Left colon (tissue), 2 donors: Measurements from ENCODE around the gene MB. TPM values are rescaled to one million over a fixed set of nuclear protein-coding genes. Genes with fewer than 3 reads are reported as not detected.
"Not testable (repeated sequence)": the region's sequence is repeated elsewhere in the genome, so short reads cannot be mapped to it uniquely, and the experiment has no call there.

ENCODE experiments used
- ATAC-seq: fragments of 200-7000 bp; cut with Tn5 transposase; one replicate; pipeline ENCODE4 v1.9.1; 2020; ENCODE audit warnings: mild to moderate bottlenecking, moderate library complexity
- DNase-seq, 2 donors: peaks; one replicate each; pipeline ENCODE4 v3.0.0-alpha.2; 2020
- intact Hi-C, 2 donors: fragments of 100-400 bp; cut with DNase I in 1 of 2; cut with micrococcal nuclease in 1 of 2; formaldehyde crosslinking; loops; one replicate each; pipeline versions ENCODE4 v1.11.2 to v1.14.0; 2022; cut with DNase I, micrococcal nuclease
- total RNA-seq, 2 donors: library from RNA; stranded (reverse); fragmentation: NEBNext Ultra II Directional; extraction: Animal tissue kit (Norgen Biotek cat#: 25700); gene quantifications; one replicate each; pipeline ENCODE4 v1.2.1, GENCODE V29; 2021
- donor health status: DM: no; HTN: no; CAD: no.
- donor health status: DM: yes; HTN: yes; CAD: no.

MB gene
- total RNA-seq, 2 donors from 2014 or later = 8.4 to 12.8 TPM

DNA sequence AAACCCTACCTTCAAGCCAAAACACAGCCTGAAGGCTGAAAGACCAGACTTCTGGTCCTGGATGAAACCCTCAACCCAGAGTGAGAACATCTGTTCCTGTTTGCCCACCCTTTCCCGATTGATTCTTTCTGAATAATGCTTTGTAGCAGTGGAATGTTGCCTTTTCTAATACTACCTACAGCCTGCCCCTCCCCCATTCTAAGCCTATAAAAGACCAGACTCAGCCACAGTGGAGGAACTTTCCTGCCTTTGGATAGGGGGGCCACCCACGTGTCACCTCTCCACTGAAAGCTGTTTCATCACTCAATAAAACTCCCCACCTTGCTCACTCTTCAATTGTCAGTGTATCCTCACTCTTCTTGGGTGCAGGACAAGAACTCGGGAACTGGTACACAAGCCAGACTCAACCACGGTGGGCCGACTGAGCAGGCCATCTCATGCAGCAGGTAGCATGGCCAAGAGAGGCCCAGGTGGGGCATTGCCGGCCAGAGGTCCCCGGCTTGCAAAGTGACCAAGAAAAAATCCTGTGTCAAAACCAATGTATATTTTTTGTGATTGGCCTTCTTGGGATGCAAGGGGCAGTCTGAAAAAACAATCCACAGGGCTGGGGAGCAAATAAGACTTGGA lies 24.5 kb upstream of the MB start:
- DNase-seq (no peak), ATAC-seq (no peak)
- intact Hi-C loops = no loop called here

DNA sequence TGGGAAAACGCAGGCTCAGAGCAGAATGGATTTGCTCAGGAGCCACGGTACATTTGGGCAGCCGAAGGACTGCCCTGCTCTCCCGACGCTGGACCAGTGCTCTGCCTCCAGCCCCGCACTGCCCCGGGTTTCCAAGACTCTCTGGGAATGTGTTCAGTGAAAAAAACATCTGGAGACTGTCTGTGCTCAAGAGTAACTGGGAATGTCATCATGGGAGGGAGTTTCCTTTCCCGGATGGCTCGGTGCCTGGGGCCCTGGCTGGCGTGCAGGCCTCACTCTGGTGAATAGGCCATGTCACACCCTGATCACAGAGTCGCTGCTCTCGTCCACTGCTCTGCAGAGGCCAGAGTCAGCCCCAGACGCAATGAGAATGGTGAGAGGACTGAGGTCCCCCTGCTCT lies 21.3 kb upstream of the MB start:
- ATAC-seq (no peak), DNase-seq (peak; percentile 53 to 69)
- intact Hi-C loops = loop anchor here in 1 of 2 donors (5.0 kb wide), 1 partner anchor 289 kb away; no protein-coding TSS in a partner anchor

DNA sequence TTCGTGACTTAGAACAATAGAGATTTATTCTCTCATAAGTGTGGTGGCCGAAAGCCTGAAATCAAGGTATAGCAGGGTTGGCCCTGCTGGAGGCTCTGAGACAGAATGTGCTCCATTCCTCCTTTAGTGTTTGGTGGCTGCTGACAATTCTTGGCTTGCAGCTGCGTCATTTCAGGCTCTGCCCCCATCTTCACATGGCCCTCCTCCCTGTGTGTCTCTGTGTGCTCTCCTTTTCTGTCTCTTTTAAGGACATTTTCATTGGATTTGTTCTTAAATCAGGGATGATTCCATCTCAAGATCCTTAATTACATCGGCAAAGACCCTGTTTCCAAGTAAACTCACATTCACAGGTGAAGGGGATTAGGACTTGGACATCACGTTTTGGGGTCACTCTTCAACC lies 20.9 kb upstream of the MB start:
- ATAC-seq (no peak), DNase-seq (no peak)
- intact Hi-C loops = loop anchor here in 1 of 2 donors (5.0 kb wide), 1 partner anchor 289 kb away; no protein-coding TSS in a partner anchor

DNA sequence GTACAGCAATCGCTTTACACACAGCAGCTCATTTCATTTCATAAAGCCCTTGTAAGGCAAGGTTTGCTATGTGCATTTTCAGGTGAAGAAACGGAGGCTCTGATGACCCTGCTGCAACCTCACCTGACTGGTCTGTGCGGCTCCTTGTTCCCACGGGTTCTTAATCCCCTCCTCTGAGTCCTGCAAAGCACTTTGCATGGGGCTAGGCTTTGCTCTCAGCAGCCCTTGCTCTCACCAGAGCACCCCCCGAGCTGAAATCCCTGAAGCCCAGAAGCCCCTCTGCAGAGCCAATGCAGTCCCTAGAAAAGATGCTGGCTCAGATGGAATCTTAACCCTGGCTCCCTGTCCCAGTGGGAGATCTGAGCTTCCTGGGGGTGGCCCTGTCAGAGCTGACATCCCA lies 20.1 kb upstream of the MB start:
- intact Hi-C loops = loop anchor here in 1 of 2 donors (5.0 kb wide), 1 partner anchor 290 kb away; no protein-coding TSS in a partner anchor
- ATAC-seq (no peak), DNase-seq (no peak)

DNA sequence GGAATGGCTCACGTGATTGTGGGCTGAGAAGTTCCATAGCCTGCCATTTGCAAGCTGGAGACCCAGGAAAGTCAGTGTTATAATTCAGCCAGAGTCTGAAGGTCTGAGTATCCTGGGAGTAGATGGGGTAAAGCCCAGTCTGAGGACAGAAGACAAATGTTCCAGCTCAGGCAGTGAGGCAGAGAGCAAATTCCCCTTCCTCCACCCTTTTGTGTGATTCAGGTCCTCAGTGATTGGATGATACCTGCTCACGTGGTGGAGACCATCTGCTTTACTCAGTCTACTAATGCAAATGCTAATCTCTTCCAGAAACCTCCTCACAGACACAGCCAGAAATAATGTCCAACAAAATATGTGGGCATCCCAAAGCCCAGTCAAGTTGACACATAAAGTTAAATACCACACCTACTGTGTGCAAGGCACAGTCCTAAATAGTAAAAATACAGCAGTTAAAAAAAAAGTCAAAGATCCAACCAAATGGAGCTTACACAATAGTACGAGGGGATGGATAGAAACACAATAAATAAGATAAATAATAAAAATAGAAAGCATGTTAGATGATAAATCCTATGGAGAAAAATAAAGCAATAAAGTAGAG lies 17.9 kb upstream of the MB start:
- intact Hi-C loops = loop anchor here in 1 of 2 donors (5.0 kb wide), 1 partner anchor 292 kb away; no protein-coding TSS in a partner anchor
- ATAC-seq (no peak), DNase-seq (no peak)

DNA sequence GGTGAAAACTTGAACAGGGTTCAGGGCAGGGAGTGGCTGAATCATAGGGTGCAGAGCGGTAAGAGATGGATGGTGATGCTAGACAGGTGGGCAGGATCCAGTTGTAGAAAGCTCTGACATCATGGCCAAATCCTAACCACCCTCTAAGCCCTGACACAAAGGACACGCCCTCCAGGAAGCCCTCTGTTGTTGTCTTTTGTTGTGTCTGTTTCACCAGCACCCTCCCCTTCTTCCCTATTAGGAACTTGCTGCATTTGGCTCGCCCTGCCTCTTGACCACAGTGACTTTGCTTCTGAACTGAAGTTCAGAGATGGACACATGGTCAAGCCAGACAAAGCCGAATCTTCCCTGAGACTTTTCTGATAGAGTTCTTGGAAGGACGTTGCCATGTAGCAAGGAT lies 16.9 kb upstream of the MB start:
- DNase-seq (no peak), ATAC-seq (no peak)
- intact Hi-C loops = no loop called here

DNA sequence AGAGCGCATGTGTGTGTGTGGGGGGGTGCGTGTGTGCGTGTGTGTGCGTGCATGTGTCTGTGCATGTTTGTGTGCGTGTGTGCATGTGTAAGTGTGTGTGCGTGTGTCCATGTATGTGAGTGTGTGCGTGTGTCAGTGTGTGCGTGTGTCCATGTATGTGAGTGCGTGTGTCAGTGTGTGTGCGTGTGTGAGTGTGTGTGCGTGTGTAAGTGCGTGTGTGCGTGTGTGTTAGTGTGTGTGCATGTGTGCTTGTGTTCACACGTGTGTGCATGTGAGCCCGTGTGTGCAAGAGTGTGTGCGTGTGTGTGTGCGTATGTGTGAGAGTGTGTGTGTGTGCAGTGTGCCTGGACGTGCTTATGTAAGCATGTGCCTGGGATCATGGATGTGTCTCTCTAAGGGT lies 16.4 kb upstream of the MB start:
- no peak for ATAC-seq
- DNase-seq = no peak
- intact Hi-C loops = no loop called here

DNA sequence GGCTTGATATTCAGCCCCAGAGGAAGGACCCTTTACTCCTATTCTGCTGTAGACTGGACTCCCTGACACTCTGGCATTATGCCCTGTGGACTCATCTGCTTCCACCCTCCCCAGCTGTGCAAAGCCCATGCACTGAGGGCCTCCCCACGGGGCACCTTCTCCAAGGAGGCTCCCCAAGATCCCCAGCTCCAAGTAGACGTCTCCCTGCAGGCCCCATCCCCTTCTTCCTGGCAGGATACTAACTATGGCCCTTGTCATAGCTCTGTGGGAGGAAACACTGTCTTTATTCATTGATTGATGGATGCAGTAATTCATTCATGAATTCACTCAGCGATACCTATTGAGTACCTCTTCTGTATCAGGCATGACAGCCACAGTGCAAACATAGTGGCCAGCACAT lies 15.8 kb upstream of the MB start:
- intact Hi-C loops = no loop called here
- ATAC-seq (no peak), DNase-seq (no peak)

DNA sequence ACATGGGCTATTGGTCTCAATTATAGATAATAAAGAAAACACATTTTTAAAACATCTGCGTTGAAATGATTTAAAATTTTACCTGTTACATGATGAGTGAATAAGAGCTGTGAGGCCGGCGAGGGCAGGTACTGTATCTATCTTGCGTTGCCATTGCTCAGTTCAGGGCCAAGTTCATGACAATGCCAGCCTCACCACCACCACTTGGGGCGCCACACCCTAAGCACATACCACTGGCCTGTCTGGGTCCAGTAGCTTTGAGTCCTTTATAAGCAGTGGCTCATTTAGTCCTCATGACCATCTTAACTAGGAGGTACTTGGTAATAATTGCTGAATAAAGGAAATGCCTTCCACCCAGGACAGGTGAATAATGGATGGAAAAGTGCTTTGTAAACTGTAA lies 14.5 kb upstream of the MB start:
- intact Hi-C loops = no loop called here
- peak in 1 of 2 donors; percentile 77 for DNase-seq
- peak; percentile 47 for ATAC-seq

DNA sequence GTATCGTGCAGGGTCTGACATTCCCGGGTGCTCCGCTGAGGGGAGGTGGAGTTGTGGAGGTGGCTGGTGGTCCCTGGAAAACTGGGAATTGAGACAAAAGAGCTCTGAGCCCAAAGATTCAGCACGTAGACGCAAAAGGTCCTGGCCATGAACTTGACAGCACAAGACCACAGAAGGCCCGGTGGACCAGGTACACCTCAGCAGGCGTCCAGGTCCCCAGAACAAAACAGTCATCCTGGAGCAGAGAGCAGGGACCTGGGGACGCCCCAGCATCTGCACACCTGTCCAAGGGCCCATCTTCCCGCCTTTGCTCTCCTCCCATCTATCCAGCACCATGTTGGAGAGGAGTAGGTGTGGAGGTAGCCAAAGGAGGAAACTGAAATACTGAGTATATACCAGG lies 13.8 kb upstream of the MB start:
- no peak for ATAC-seq
- intact Hi-C loops = no loop called here
- no peak for DNase-seq

DNA sequence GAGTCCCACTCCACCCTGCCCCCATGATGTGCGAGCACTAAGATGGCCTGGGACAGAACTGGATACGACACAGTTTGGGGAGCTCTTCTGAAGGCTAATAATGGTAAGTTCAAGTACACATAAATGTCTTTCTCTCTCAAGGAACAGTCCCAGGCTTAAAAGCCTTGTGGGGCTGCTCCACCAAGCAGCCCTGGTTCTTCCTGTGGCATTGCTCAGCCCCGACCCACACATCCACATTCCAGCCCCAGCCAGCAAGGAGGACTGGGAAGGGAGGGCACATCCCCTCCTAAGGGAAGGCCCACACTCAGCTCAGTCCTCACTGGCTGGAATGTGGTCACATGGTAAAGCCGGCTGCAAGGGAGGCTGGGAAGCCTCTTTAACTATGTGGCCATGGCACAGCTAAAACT lies 13.3 kb upstream of the MB start:
- intact Hi-C loops = no loop called here
- DNase-seq (no peak), ATAC-seq (no peak)

DNA sequence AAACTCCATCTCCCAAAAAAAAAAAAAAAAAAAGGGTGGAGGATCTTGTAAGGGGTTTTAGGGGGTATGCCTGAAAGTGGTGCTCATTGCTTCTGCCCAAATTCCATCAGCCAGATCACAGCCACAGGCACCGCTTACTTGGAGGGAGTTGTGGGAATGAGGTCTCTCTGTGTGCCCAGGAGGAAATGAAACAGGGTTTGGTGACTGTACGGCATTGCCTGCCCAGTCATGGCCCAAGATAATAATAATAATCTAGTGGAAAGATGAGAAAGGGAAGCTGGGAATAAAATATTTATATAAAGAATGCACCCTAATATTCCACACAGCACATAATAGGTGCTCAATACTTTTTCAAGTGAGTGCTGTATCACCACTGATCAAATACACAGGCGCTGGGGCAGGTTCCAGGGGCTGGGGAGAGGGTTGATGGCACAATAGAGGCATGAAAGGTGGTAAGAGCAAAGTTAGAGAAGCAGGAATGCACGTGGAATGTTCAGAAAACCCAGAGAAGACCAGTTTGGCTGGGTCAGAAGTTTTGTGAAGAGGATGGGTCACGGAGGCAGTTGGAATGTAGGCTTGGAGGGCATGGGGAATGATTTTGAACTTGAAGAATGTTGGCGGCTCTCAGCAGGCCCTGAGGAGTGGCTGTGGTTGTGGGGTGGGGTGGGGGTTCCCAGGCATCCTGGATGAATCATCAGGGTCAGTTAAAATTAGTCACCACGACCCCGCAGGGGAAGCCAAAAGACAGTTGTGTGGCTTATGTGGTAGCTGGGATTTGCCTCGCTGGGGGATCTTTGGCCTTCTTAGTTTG lies 12.5 kb upstream of the MB start:
- intact Hi-C loops = loop anchor here (5.0 kb wide), 3 partner anchors 288 to 493 kb away; no protein-coding TSS in a partner anchor
- DNase-seq (no peak), ATAC-seq (no peak)

DNA sequence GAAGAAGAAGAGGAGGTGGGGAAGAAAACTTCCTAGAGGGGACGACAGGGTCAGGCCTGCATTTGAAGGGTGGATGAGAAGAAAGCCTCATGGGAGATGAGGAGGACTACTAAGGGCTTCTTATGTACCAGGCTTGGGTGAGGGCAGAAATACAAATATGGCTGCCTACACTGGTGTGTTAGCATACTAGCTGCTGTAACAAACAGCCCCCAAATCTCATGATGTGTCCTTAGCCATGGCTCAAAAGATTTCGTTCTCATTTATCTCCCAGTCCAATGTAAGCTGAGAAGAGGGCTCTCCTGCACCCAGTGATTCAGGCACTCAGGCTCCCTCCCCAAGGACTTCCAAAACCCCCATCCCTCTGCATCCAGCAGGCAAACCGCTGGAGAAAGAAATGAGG lies 11.6 kb upstream of the MB start:
- intact Hi-C loops = loop anchor here (5.0 kb wide), 3 partner anchors 289 to 494 kb away; no protein-coding TSS in a partner anchor
- no peak for ATAC-seq
- no peak for DNase-seq

DNA sequence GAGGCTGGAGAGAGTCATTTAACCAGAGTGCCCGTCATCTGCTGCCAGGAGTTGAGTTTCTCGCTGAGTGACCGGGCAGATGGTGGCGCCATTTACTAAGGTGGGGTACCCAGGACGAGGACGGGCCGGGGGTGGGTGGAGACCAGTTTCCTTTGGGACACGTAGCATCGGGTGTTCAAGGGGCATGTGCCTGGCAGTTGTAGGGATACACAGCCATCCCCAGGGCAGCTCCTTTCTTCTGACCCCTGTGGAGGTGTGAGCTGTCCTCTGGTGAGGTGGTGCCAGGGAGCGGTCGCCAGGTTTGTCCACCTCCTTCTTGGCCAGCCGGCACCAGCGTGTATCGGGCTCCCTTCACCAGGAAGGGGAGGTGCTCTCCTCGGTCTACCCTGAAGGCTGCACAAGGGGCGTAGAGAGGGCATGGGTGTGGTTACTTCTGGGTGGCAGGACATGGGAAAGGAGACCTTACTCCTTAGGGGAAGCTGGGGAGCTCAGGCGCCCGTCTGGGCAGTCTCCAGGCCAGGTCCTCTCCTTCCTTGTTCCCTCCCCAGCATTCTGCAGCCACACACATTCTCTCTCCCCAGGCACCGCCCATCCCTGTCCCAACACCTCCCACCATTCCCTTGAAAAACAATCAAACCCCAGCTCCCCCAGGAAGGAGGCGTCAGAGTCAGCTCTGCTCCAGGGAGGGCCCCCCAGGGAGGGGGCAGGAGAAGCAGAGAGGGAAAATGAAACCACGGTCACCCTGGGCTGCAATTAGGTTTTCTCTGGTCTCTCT lies 10.3 kb upstream of the MB start:
- intact Hi-C loops = loop anchor here (5.0 kb wide), 3 partner anchors 290 to 495 kb away; no protein-coding TSS in a partner anchor
- DNase-seq = peak; percentile 89 to 92
- ATAC-seq = peak; percentile 83

DNA sequence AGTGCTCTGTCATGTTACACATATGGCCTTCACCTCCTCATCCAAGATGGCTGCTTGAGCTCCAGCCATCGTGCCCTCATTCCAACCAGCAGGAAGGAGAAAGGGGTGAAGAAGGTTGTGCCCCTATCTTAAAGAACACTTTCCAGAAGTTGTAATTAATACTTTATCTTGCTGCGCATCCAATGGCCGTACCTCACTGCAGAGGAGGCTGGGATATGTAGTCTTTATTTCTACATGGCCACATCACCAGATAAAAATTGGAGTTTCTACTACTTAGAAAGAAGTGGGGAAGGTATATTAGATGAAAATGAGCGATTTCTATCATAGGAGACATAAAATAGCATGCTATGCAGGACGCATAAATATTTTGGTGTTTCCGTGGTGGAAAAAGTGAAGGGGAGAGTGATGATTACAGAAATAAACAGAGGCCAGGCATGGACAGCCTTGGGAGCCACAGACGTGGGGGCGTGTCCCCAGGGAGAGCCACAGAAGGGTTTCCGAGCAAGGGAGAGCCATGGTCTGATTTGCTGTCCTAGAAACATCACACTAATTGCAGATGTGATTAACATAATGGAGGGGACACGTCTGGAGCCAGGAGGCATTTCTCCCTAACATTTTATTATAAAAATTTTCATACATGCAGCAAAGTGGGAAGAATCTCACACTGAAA lies 8.8 kb upstream of the MB start:
- no peak for ATAC-seq
- no peak for DNase-seq
- intact Hi-C loops = loop anchor here (5.0 kb wide), 3 partner anchors 291 to 496 kb away; no protein-coding TSS in a partner anchor

DNA sequence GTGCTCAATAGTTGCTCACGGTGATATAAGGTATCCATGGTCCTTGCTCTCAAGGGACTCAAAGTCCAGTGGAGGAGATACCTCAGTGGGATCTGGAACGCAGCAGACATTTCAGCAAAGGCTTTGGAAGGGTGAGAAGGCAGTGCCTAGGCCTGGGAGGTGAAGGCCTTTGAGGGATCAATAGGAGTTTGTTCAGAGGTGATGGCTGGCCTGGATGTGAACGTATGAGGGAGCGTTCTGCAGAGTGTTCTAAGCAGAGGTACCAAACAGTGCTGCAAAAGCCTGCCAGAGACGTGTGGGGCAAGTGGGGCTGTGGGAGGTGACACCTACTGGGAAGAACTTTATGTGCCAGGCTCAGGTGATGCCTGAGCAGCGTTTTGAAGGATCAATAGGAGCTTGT lies 7.4 kb upstream of the MB start:
- ATAC-seq = no peak
- intact Hi-C loops = no loop called here
- DNase-seq = no peak

DNA sequence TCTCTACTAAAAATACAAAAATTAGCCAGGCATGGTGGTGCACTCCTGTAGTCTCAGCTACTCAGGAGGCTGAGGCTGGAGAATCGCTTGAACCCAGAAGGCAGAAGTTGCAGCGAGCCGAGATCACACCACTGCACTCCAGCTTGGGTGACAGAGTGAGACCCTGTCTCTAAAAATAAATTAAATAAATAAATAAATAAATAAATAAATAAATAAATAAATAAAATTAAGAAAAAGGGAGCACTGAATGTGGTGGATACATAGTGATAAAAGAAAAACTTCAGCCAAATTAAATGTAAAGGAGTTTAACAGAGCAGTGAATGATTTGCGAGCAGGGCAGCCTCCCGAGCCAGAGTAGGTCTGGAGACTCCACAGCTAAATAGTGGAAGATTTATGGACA lies 6.8 kb upstream of the MB start:
- DNase-seq, intact Hi-C loops, ATAC-seq: not testable (repeated sequence)

DNA sequence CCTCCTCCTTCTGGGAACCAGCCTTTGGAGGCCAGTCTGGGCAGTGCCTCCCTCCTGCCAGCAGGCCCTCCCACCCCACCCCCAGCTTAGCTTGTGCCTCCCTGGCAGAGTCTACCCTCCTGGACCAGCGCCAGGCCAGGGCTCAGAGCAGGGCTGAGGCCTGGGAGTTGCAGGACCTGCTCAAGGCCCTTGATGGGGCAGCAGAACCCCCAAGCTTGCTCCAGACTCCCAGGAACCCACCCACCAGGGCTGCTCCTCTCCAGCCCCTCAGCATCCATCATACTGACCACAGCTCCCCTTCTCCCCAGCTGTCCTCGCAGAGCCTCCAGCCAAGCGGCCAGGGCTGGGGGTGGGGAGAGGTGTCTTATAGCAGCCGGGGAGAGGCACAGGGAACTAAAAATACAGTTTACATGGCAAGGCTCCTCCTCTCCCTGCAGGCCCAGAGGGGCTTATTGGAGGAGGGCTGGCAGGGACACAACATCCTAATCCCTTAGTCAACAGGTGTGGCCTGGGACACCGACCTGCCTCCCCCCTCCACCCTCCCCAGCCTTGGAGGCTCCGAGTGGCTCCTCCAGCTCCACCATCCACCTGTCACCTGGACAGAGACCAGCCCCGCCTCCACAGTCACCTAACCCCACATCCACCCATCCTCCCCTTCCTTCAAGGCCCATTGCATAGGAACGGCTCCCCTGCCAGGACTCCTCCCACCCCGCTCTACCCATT lies 5.2 kb upstream of the MB start:
- peak; percentile 71 to 86 for DNase-seq
- ATAC-seq = peak; percentile 59
- intact Hi-C loops = no loop called here
